K562 (cell line): ENCODE data around the gene CSF2RB. TPM values are rescaled to one million over a fixed set of nuclear protein-coding genes. Genes with fewer than 3 reads are reported as not detected.
A peak's percentile ranks its signal among the peaks of the same experiment; 100 is the strongest.

Experiments
- ATAC-seq: fragments of 200-7000 bp; cut with Tn5 transposase; 3 replicates; pipeline ENCODE4 v1.9.1; 2020; ENCODE audit warnings: moderate library complexity
- BruUV-seq: library from RNA; stranded (reverse); fragments of 400-500 nt; replicated peaks from 2 replicates; lab custom pipeline; 2021; lab: Mats Ljungman, UMichigan
- CTCF ChIA-PET: fragments of 300-600 bp; formaldehyde crosslinking; extraction: SDS; loops from one replicate; lab custom pipeline; 2021; ENCODE audit warnings: low intra/inter-chr PET ratio; lab: Yijun Ruan, JAX
- POLR2A ChIA-PET: fragments of 300-600, 350-650 bp; sonication (Branson Sonifier 250); formaldehyde crosslinking; extraction: SDS; loops from one replicate; lab custom pipeline; 2021; ENCODE audit warnings: antibody characterized with exemption, inconsistent platforms; lab: Yijun Ruan, JAX
- DNase-seq, 4 experiments: peaks; one replicate each; pipeline versions ENCODE4 v3.0.0 to v3.0.0-alpha.2; 2011 to 2018; ENCODE audit warnings: low spot score in 3 of 4, mixed read lengths in 3 of 4; ENCODE audit errors: extremely low read depth in 1 of 4
- FAIRE-seq: peaks from 2 replicates; lab custom pipeline; 2011; peaks lifted over from hg19 to GRCh38; lab: Jason Lieb, UNC
- H2AFZ ChIP-seq: 2 replicates; pipeline ENCODE4 v1.6.0; 2011; ENCODE audit warnings: low read depth, low read length, control low read depth, inconsistent platforms
- H3K27ac ChIP-seq: fragments of 200-600 bp; 3 replicates; pipeline ENCODE4 v1.8.0; 2011; ENCODE audit warnings: low read depth, mild to moderate bottlenecking, control low read depth, inconsistent platforms, low read length, moderate library complexity, mixed read lengths; ENCODE audit errors: extremely low read depth
- H3K27me3 ChIP-seq, 2 experiments: fragments of 300-600 bp in 1 of 2; 2 replicates in 1 of 2; 3 replicates in 1 of 2; pipeline versions ENCODE4 v1.6.0 to v1.8.0; 2011; ENCODE audit warnings: inconsistent platforms in 2 of 2, low read length in 2 of 2, mild to moderate bottlenecking in 1 of 2, mixed read lengths in 1 of 2, moderate library complexity in 1 of 2; ENCODE audit not compliant: control insufficient read depth in 2 of 2, insufficient read depth in 2 of 2
- H3K36me3 ChIP-seq: fragments of 300-600 bp; 3 replicates; pipeline ENCODE4 v1.8.0; 2011; ENCODE audit warnings: mild to moderate bottlenecking, low read length, inconsistent platforms; ENCODE audit not compliant: control insufficient read depth, insufficient read depth
- H3K4me1 ChIP-seq, 2 experiments: fragments of 200-600 bp in 1 of 2; replicated peaks in 1 of 2; 2 replicates in 1 of 2; 3 replicates in 1 of 2; pipeline versions ENCODE4 v1.5.1 to v1.8.0; 2011; ENCODE audit warnings: inconsistent platforms in 2 of 2, low read length in 2 of 2, mild to moderate bottlenecking in 1 of 2, mixed read lengths in 1 of 2, moderate library complexity in 1 of 2; ENCODE audit not compliant: control insufficient read depth in 2 of 2, insufficient read depth in 2 of 2
- H3K4me2 ChIP-seq: 2 replicates; pipeline ENCODE4 v1.6.1; 2011; ENCODE audit warnings: low read length, control low read depth, inconsistent platforms, mixed read lengths; ENCODE audit not compliant: insufficient read depth
- H3K4me3 ChIP-seq: fragments of 200-600 bp; sonication (generic), shearing (Covaris generic); 2 replicates; pipeline ENCODE4 v1.5.1; 2016; ENCODE audit warnings: control low read depth, inconsistent platforms
- H3K79me2 ChIP-seq: fragments of 200-600 bp; 3 replicates; pipeline ENCODE4 v1.8.0; 2011; ENCODE audit warnings: low read length, inconsistent platforms; ENCODE audit not compliant: control insufficient read depth, insufficient read depth
- H3K9ac ChIP-seq, 2 experiments: 2 replicates each; pipeline versions ENCODE4 v1.6.0 to v1.6.1; 2011; ENCODE audit warnings: low read depth in 2 of 2, low read length in 2 of 2, control low read depth in 1 of 2, inconsistent platforms in 1 of 2, mild to moderate bottlenecking in 1 of 2, mixed read lengths in 1 of 2; ENCODE audit not compliant: insufficient read depth in 1 of 2
- H3K9me1 ChIP-seq: one replicate; pipeline ENCODE4 v1.6.0; 2011; ENCODE audit warnings: inconsistent platforms, mild to moderate bottlenecking, low read length, moderate library complexity; ENCODE audit not compliant: control insufficient read depth, insufficient read depth
- H3K9me3 ChIP-seq: replicated peaks from 2 replicates; pipeline ENCODE4 v1.5.1; 2011; ENCODE audit warnings: low read depth, low read length, inconsistent platforms; ENCODE audit not compliant: control insufficient read depth, insufficient read depth
- H4K20me1 ChIP-seq: replicated peaks from 2 replicates; pipeline ENCODE4 v1.6.1; 2011; ENCODE audit warnings: low read length, inconsistent platforms, mixed read lengths; ENCODE audit not compliant: control insufficient read depth, insufficient read depth
- CEBPG ChIP-seq, 3 experiments: fragments of 200-800 bp in 1 of 3; sonication (Bioruptor generic) in 1 of 3; sonication (generic) in 1 of 3; formaldehyde crosslinking in 1 of 3; IDR thresholded peaks in 2 of 3; conservative IDR thresholded peaks in 1 of 3; 2 replicates each; pipeline versions ENCODE4 v1.6.1 to v1.8.0; 2016 to 2022; ENCODE audit warnings: missing compliant biosample characterization in 2 of 3, missing genetic modification characterization in 2 of 3, mild to moderate bottlenecking in 1 of 3, missing genetic modification reagents in 1 of 3
- MYC ChIP-seq, 2 experiments: fragments of 250-450 bp in 1 of 2; sonication (Bioruptor Pico) in 1 of 2; IDR thresholded peaks; 2 replicates each; pipeline versions ENCODE4 v1.5.1 to v1.6.1; 2012 to 2021; ENCODE audit warnings: low read depth in 2 of 2, borderline replicate concordance in 1 of 2, improper control_type of control experiment in 1 of 2, low read length in 1 of 2, mild to moderate bottlenecking in 1 of 2, moderate library complexity in 1 of 2
- RAD21 ChIP-seq, 2 experiments: fragments of 250-450 bp in 1 of 2; fragments of 450-650 bp in 1 of 2; sonication (Bioruptor Pico) in 1 of 2; formaldehyde crosslinking in 1 of 2; IDR thresholded peaks in 1 of 2; conservative IDR thresholded peaks in 1 of 2; 2 replicates each; pipeline versions ENCODE4 v1.4.0 to v1.8.0; 2020 to 2022; ENCODE audit warnings: mild to moderate bottlenecking in 2 of 2, moderate library complexity in 1 of 2
- WGBS: fragments of 100-300 bp; shearing (Covaris generic); methylation state at CpG from one replicate; pipeline ENCODE4 v1.1.6; 2016; ENCODE audit warnings: low coverage, mixed read lengths; ENCODE audit not compliant: insufficient coverage; ENCODE audit errors: missing lambda C conversion rate; 5-methylcytosine and 5-hydroxymethylcytosine counted together
- in situ Hi-C: fragments of 300-500 bp; cut with MboI; formaldehyde crosslinking; loops from 4 replicates; pipeline ENCODE4 v1.15.0; 2018; ENCODE audit warnings: inconsistent platforms, mixed read lengths
- intact Hi-C: fragments of 100-400 bp; cut with micrococcal nuclease; formaldehyde crosslinking; loops from 2 replicates; pipeline ENCODE4 v1.14.2; 2022
- polyA plus RNA-seq, 8 experiments: library from polyadenylated mRNA; depleted of rRNA in 4 of 8; stranded (reverse) in 5 of 8; unstranded in 3 of 8; fragments of >200 nt; fragmentation: Nextera tagmentation in 2 of 8; fragmentation: Illumina TruSeq in 1 of 8; extraction: Ambion mirVana in 2 of 8; extraction: Trizol in 1 of 8; gene quantifications; 2 replicates each; pipeline versions ENCODE4 v1.2.1 to v1.2.3, GENCODE V29; 2011 to 2014; ENCODE audit warnings: inconsistent platforms in 1 of 8, missing spikeins in 1 of 8
- total RNA-seq, 7 experiments: library from RNA; depleted of rRNA in 6 of 7; stranded (reverse); fragments of >200 nt in 6 of 7; fragmentation: Illumina TruSeq in 2 of 7; extraction: Trizol in 2 of 7; gene quantifications; 2 replicates each; pipeline versions ENCODE4 v1.2.1 to v1.2.3, GENCODE V29; 2011 to 2021; ENCODE audit warnings: low replicate concordance in 1 of 7
- TF ChIP-seq, protein P1 (sequence below), 2 experiments: fragments of 450-650 bp; formaldehyde crosslinking in 1 of 2; IDR thresholded peaks; 2 replicates each; pipeline versions ENCODE4 v1.4.0 to v1.6.1; 2014 to 2020; ENCODE audit warnings: mild to moderate bottlenecking in 2 of 2, borderline replicate concordance in 1 of 2, low read depth in 1 of 2
- TF ChIP-seq, protein P2 (sequence below), 3 experiments: IDR thresholded peaks in 2 of 3; conservative IDR thresholded peaks in 1 of 3; 2 replicates each; pipeline ENCODE4 v1.5.1; 2011 to 2012; ENCODE audit warnings: low read length in 3 of 3, mild to moderate bottlenecking in 3 of 3, control low read depth in 2 of 3, improper control_type of control experiment in 1 of 3, inconsistent platforms in 1 of 3, low read depth in 1 of 3, mixed read lengths in 1 of 3, moderate library complexity in 1 of 3; ENCODE audit not compliant: insufficient read depth in 2 of 3

The CSF2RB gene
- total and polyA plus RNA-seq, 9 of the 15 experiments (the other 6 are each of a cell fraction or from before 2014, with no cell fraction given), result 0.04 to 1.0 (median 0.36) TPM

DNA sequence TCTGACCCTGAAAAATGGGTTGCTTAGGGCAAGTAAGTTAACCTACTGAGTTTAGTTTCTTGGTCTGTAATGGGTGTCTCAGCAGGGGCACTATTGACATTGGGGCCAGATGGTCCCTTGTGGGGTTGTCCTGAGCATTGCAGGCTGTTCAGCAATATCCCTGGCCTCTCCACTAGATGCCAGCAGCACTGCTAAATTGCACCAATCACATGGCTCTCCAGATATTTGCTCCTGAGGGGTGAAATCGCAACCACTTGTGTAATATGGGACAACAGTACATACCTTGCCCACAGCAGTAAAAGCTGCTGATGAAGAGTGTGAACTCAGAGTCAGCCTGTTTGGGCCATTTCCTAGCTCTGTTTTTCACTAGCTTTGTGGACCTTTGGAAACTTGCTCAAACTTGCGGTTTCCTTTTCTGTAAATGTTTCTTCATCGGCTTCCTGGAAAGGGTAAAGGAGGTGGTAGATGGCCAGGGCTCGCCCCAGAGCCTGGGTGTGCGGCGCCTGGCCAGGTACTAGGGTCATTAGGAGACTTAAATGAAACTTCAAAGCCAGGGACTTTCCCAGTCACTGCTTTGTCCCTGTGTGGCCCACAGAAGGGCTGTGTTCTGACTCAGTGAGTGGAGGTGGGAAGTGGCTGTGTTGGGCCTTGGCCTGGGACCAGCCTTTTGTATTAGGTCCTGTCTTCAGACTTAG is 39.7 kb upstream of the CSF2RB start:
- no peak for FAIRE-seq
- no peak overlapping the region for H3K27ac ChIP-seq
- no peaks in the 10 kb centered on the region for H3K79me2 ChIP-seq
- peak; percentile 15 to 37 (median 20) for DNase-seq
- peak; percentile 84 for ATAC-seq
- H3K4me2 ChIP-seq, result no peak overlapping the region
- TF ChIP-seq RAD21 (CRISPR knock-in tag; conservative IDR thresholded peaks at IDR 0.05 in 1 of 2, IDR thresholded peaks at IDR 0.05 in 1 of 2) (peak; percentile 32 to 42; a peak in 3 of 4 replicates), MYC (IDR thresholded peaks at IDR 0.05; ENCODE audit: low read depth, low read length) (peak; percentile 41; the same call in 1 of the 2 replicates), MYC (CRISPR knock-in tag; IDR thresholded peaks at IDR 0.05; ENCODE audit: borderline replicate concordance, low read depth) (no peak), CEBPG (CRISPR knock-in tag; IDR thresholded peaks at IDR 0.05) (no peak), CEBPG (tag; conservative IDR thresholded peaks at IDR 0.05 in 1 of 2, IDR thresholded peaks at IDR 0.05 in 1 of 2) (no peak)
- TF ChIP-seq, protein P1, sequence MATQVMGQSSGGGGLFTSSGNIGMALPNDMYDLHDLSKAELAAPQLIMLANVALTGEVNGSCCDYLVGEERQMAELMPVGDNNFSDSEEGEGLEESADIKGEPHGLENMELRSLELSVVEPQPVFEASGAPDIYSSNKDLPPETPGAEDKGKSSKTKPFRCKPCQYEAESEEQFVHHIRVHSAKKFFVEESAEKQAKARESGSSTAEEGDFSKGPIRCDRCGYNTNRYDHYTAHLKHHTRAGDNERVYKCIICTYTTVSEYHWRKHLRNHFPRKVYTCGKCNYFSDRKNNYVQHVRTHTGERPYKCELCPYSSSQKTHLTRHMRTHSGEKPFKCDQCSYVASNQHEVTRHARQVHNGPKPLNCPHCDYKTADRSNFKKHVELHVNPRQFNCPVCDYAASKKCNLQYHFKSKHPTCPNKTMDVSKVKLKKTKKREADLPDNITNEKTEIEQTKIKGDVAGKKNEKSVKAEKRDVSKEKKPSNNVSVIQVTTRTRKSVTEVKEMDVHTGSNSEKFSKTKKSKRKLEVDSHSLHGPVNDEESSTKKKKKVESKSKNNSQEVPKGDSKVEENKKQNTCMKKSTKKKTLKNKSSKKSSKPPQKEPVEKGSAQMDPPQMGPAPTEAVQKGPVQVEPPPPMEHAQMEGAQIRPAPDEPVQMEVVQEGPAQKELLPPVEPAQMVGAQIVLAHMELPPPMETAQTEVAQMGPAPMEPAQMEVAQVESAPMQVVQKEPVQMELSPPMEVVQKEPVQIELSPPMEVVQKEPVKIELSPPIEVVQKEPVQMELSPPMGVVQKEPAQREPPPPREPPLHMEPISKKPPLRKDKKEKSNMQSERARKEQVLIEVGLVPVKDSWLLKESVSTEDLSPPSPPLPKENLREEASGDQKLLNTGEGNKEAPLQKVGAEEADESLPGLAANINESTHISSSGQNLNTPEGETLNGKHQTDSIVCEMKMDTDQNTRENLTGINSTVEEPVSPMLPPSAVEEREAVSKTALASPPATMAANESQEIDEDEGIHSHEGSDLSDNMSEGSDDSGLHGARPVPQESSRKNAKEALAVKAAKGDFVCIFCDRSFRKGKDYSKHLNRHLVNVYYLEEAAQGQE (IDR thresholded peaks at IDR 0.05; ENCODE audit: borderline replicate concordance), result peak; percentile 26; the same call in 1 of the 2 replicates
- TF ChIP-seq, protein P1 (CRISPR knock-in tag; IDR thresholded peaks at IDR 0.05; ENCODE audit: low read depth), result no peak
- TF ChIP-seq, protein P2, sequence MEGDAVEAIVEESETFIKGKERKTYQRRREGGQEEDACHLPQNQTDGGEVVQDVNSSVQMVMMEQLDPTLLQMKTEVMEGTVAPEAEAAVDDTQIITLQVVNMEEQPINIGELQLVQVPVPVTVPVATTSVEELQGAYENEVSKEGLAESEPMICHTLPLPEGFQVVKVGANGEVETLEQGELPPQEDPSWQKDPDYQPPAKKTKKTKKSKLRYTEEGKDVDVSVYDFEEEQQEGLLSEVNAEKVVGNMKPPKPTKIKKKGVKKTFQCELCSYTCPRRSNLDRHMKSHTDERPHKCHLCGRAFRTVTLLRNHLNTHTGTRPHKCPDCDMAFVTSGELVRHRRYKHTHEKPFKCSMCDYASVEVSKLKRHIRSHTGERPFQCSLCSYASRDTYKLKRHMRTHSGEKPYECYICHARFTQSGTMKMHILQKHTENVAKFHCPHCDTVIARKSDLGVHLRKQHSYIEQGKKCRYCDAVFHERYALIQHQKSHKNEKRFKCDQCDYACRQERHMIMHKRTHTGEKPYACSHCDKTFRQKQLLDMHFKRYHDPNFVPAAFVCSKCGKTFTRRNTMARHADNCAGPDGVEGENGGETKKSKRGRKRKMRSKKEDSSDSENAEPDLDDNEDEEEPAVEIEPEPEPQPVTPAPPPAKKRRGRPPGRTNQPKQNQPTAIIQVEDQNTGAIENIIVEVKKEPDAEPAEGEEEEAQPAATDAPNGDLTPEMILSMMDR (IDR thresholded peaks at IDR 0.05 in 2 of 3, conservative IDR thresholded peaks at IDR 0.05 in 1 of 3; ENCODE audit: insufficient read depth in 2 of 3, low read depth in 1 of 3, low read length in 3 of 3), result peak; percentile 45 to 54 (median 48); a peak in 5 of 6 replicates
- H3K9ac ChIP-seq, result no peak overlapping the region
- no peaks in the 10 kb centered on the region for H3K9me3 ChIP-seq
- intact Hi-C loops, result loop anchor here (5.0 to 10.0 kb wide), 2 partner anchors 104 to 171 kb away; no protein-coding TSS in a partner anchor
- no peaks in the 10 kb centered on the region for H4K20me1 ChIP-seq
- ChIA-PET POLR2A (no interaction called here), CTCF (no interaction called here)
- no TSS peak for BruUV-seq
- no peaks in the 10 kb centered on the region for H3K36me3 ChIP-seq
- WGBS, result 31% methylated on average over 6 of the region's 6 CpGs
- no peaks in the 10 kb centered on the region for H3K9me1 ChIP-seq
- in situ Hi-C loops, result no loop called here
- no peak overlapping the region for H2AFZ ChIP-seq
- 0 out of 5 replicates have a peak, but pooled peaks cover 0 to 2% of the 10 kb centered on the region in 2 experiments for H3K4me1 ChIP-seq
- H3K27me3 ChIP-seq, result peaks cover 4 to 25% of the 10 kb centered on the region in 2 experiments; a peak in 3 of 5 replicates
- no peak overlapping the region for H3K4me3 ChIP-seq
